RCC 7860 (cell line): ENCODE results near the gene TFPI2.

Experiments
- DNase-seq: peaks from one replicate; pipeline ENCODE4 v3.0.0-alpha.2; 2015; ENCODE audit warnings: low spot score
- FAIRE-seq: peaks from 2 replicates; lab custom pipeline; 2012; peaks lifted over from hg19 to GRCh38; lab: Jason Lieb, UNC

Gene TFPI2

GRCh38 chr7:93910076-93910994 is 19.8 kb upstream of the TFPI2 start:
- FAIRE-seq, result no peak
- DNase-seq, result no peak

GRCh38 chr7:93906267-93906666 is 15.7 kb upstream of the TFPI2 start, which contains the start of gene GNGT1:
TSS of gene GNGT1 (plus strand) at chr7:93906567. CDS start at chr7:93906747, 180 bp downstream.
- no peak for DNase-seq
- FAIRE-seq, result no peak

DNA sequence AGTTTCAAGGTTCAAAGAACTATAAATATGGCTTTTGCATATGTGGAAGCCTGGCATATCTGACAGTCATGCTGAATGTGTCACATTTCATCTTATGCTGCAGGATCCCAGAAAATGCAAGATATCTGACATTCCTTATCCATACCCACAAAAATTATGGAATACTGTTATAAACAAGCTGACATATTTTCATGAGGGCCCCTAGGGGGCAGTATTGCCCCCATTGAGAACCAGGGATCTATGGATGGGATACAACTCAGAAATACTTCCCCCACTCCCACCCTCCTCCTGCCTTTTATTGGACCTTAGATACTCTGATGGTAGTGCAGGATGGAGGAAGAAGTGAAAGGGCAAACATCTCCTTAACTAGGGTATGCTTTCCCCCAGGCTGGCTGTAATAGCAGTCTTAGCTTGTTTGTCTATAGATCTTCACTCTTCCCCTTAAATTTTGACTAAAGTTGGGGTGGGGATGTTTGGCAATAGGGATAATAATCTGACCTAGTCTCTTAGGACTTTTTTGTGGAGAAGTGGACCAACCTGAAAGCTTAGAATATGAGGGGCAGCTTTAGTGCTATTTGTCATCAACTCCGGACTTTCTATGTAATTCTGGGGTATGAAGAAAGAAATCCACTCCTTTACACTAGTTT is 12.3 kb upstream of the TFPI2 start:
- peak; percentile 77 for FAIRE-seq
- peak; percentile 63 for DNase-seq

GRCh38 chr7:93897680-93898079 is 7.1 kb upstream of the TFPI2 start:
- DNase-seq, result no peak
- FAIRE-seq, result no peak

DNA sequence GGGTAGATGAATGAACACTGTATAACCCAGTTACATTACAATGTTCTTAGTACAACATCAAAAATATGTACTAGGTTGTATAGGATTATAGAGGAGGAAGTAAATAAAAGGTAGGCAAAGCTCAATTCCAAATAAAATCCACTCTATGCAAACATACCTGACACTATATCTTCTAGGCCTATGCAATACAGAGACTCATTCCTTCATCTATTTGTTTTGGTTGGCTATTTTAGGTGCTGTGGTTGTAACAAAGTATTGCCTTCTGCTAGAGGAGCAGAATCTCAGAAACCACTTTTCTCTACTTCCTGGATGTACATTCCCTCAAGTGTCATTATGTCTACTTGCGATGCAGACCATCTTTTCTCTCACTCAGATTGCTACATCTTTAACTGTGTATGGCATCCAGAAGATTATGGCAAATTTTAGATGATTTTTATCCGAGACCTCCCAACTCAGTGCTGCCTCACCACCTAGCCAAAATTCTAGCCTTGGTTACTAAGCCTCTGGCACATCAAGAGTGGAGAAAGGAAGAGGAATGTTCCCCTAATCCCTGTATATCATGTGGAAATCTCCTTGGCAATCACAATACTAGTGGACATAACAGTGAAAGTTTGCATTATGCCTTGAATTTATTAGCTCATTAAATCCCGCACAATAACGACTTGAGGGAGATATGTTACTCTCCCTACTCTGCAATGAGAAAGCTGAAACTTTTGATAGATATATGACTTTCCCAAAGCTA is 5.5 kb upstream of the TFPI2 start:
- DNase-seq (no peak), FAIRE-seq (no peak)

GRCh38 chr7:93894966-93895640 is 4.5 kb upstream of the TFPI2 start:
- FAIRE-seq (no peak), DNase-seq (no peak)

DNA sequence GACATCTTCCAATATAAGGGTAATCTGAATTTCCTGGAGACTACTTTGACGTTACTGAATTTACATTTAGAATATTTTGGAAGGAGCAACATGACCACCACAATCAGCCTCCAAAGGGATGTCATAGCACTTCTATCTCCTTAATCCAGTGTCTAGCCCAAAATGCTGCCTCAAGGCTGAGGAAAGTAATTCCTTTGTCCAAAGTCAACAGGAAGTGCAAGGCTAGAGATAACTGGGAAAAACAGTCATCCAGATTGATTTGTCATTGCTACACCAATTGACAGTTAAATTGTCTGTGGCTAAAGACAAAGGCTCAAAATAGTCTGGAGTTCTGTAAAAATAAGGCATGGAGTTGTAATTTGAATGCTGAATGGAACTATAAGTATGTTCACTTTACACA is 3.9 kb upstream of the TFPI2 start:
- FAIRE-seq (no peak), DNase-seq (no peak)

- FAIRE-seq (no peak), DNase-seq (peak; percentile 61)
These were observed 501 bp downstream of the TFPI2 start for GRCh38 chr7:93890041-93890463.

GRCh38 chr7:93889261-93889660 is 1.3 kb downstream of the TFPI2 start:
- peak; percentile 67 for DNase-seq
- FAIRE-seq, result peak; percentile 79

GRCh38 chr7:93884541-93884940 is 6.0 kb downstream of the TFPI2 start:
- DNase-seq (no peak), FAIRE-seq (no peak)

DNA sequence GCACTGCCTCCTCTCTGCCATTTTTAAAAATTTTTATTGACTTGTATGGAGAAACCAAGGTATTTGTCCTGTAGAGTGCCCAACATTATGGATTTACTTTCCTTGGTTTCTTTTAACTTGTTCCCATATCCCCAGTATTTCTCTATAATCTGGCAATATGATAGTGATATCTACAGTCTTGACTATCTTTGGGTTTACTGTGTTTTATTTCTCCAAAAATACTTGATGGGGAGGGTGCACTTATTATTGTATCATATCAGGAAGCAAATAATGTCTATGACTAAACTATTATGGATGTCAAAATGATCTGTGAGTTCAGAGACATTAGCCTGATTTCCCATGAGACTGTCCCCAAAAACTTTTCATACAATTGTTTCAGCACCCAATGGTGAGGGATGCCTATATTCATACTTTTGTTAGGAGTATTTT is 6.6 kb downstream of the TFPI2 start:
- DNase-seq (no peak), FAIRE-seq (no peak)

DNA sequence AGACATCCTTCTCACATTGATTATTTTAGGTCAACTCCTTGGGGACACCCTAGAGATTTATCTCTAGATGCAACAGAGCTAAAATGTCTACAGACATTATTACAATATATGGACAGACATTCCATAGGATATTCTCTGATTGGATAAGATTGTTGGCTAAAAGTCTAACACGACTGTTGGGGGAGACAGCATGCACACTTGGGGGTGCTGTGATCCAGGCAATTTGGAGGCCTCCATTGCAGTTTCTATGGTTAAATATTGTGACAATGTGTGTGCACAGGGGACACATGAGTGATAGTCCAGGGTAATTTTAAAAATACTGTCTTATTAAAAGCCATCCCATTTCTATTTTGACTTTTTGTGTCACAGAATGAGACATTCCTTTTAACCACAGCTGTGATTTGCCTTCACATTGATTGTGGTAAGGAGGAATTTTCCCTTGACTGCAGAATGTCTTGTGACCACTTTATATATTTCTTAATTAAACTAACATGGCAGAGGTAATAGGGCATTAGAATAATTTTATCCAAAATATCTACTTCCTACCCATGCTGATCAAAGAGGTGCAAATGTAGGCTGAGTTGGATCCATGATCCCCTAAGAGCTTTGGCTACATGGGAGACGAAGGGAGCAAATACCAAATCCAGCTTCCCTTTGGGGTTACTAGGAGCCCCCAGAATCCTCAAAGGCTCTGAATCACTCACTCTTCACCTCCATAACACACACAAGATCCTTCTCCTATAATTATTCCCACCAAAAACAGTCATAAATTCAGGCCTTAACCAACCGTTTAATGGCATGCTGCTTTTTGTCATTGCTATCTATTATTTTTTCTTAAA is 7.3 kb downstream of the TFPI2 start:
- no peak for FAIRE-seq
- DNase-seq, result no peak

DNA sequence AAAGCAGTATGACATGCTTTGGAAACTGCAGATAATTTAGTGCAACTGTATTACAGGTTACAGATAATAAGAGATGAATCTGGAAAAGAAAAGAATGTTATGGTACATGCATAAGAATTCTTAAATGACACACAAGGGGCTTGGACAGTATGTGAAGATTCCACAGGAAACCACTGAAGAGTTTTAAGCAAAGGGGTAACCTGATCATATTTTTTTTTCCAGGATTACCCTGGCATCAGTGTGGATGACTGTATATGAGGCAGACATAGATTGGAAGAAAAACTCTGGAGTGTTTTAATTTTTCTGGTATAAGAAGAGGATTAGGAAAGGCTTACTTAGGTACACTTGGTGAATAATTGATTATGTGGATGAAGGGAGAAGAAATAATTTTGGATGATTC is 8.1 kb downstream of the TFPI2 start:
- no peak for FAIRE-seq
- no peak for DNase-seq

- DNase-seq, result no peak
- FAIRE-seq, result peak; percentile 63
These were observed 11.2 kb downstream of the TFPI2 start for GRCh38 chr7:93879356-93879755.

- no peak for DNase-seq
- no peak for FAIRE-seq
These were observed 12.8 kb downstream of the TFPI2 start for GRCh38 chr7:93877742-93878141.

GRCh38 chr7:93873998-93874574 is 16.5 kb downstream of the TFPI2 start:
- FAIRE-seq, result no peak
- DNase-seq, result no peak

DNA sequence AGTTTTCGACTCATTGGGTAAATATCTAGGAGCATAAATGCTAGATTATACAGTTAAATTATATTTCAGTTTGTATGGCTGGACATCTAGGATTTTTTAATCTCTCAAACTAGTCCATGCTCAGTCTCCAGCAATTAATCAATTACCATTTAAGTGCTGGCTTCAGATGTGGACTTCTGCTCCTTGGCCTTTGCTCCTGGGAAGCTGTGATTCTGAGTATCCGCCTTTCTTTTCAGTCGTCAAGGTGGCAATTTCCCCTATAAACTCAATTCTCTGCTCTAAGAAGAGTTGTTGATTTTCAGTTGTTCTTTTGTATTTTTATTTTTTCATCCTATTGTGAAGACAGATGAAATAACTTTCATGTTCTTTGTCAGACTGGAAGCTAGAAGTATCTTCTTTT is 23.7 kb downstream of the TFPI2 start:
- no peak for FAIRE-seq

GRCh38 chr7:93862651-93863050 is 27.9 kb downstream of the TFPI2 start:
- DNase-seq (no peak), FAIRE-seq (no peak)

More for the DNA sequence above, 23.7 kb downstream of the TFPI2 start:
- DNase-seq, result no peak

GRCh38 chr7:93861325-93861949 is 29.1 kb downstream of the TFPI2 start:
- FAIRE-seq (peak; percentile 65), DNase-seq (no peak)
